ENCODE measurements around the gene TSSK3. TPM values are rescaled to one million over a fixed set of nuclear protein-coding genes. Genes with fewer than 3 reads are reported as not detected.

Gene TSSK3
- total RNA-seq, 1 experiment from 2014 or later = 1.6 TPM

GRCh38 chr1:32331549-32331948 lies 30.8 kb upstream of the TSSK3 start:
- H3K9ac ChIP-seq (ENCODE audit: extremely low read depth, insufficient read length, low read length) = no peak overlapping the region
- H3K79me1 ChIP-seq (ENCODE audit: insufficient read depth, low read depth, low read length, poor library complexity, severe bottlenecking) = no peaks in the 10 kb centered on the region
- H3K23me2 ChIP-seq (ENCODE audit: insufficient read length, low read depth, low read length, poor library complexity, severe bottlenecking) = peaks cover 11% of the 10 kb centered on the region
- peaks cover 6% of the 10 kb centered on the region; the same call in 1 of the 2 replicates for H3K79me2 ChIP-seq (ENCODE audit: insufficient read depth, low read length)
- H3K9me3 Mint-ChIP-seq = no peaks in the 10 kb centered on the region; a peak in 1 of 5 replicates
- peaks cover 24 to 34% of the 10 kb centered on the region in 2 experiments for H3K4me1 Mint-ChIP-seq
- H3K27me3 ChIP-seq (ENCODE audit: insufficient read depth, low read length) = no peaks in the 10 kb centered on the region; the same call in 1 of the 2 replicates
- H3T11ph ChIP-seq (ENCODE audit: low read length) = no peak overlapping the region
- H4K5ac ChIP-seq (ENCODE audit: insufficient read length, low read depth, low read length) = no peak overlapping the region
- peaks cover 41 to 84% (median 72%) of the 10 kb centered on the region in 3 experiments for H3K36me3 Mint-ChIP-seq (ENCODE audit: insufficient read depth in 1 of 3, low read depth in 3 of 3)
- no peak overlapping the region for H2BK15ac ChIP-seq (ENCODE audit: low read depth, low read length)
- H2BK12ac ChIP-seq (ENCODE audit: insufficient read length, low read depth, low read length) = no peak overlapping the region
- no CpG with 5 or more reads among the region's 12 CpGs for WGBS (ENCODE audit: extremely low coverage, insufficient read length, low lambda C conversion rate)
- no peak overlapping the region for H2BK20ac ChIP-seq (ENCODE audit: low read depth, low read length, poor library complexity, severe bottlenecking)
- no peak overlapping the region for H2AK5ac ChIP-seq (ENCODE audit: insufficient read length, low read length)
- H2BK120ac ChIP-seq (ENCODE audit: low read depth, low read length, poor library complexity, severe bottlenecking) = no peak overlapping the region
- no peaks in the 10 kb centered on the region for H4K20me1 ChIP-seq (ENCODE audit: control insufficient read depth, insufficient read depth, insufficient read length)
- H2BK5ac ChIP-seq (ENCODE audit: insufficient read length, low read length) = no peak overlapping the region
- H3K4me1 ChIP-seq (ENCODE audit: insufficient read depth, low read length) = peaks cover 3% of the 10 kb centered on the region; the same call in 1 of the 2 replicates
- H3K27me3 Mint-ChIP-seq (ENCODE audit: low read depth) = peaks cover 6% of the 10 kb centered on the region
- no peak overlapping the region for H3K4me3 Mint-ChIP-seq
- no peak for TF ChIP-seq CTCF (conservative IDR thresholded peaks at IDR 0.05)
- no peak overlapping the region for H3K14ac ChIP-seq (ENCODE audit: insufficient read depth, low read length)
- H3K56ac ChIP-seq (ENCODE audit: insufficient read length, low read depth, low read length) = no peak overlapping the region
- H3K4me2 ChIP-seq (ENCODE audit: insufficient read depth, insufficient read length, low read length) = no peak overlapping the region
- H2AFZ ChIP-seq (ENCODE audit: low read length) = no peak overlapping the region
- DNase-seq = no peak
- no peak overlapping the region for H3K27ac ChIP-seq (ENCODE audit: insufficient read length, low read depth, low read length)
- H3K4ac ChIP-seq (ENCODE audit: low read depth, low read length) = no peak overlapping the region
- no peak overlapping the region for H4K8ac ChIP-seq (replicated peaks; ENCODE audit: insufficient read length, low read depth, low read length)
- H3K27ac Mint-ChIP-seq = peak overlapping the region; percentile 34 to 93 (median 91); a peak in 5 of 7 replicates
- H4K91ac ChIP-seq (ENCODE audit: insufficient read length, low read depth, low read length) = no peak overlapping the region
- H3K23ac ChIP-seq (ENCODE audit: insufficient read length, low read depth, low read length) = no peak overlapping the region
- no peak overlapping the region for H3K18ac ChIP-seq (ENCODE audit: insufficient read length, low read depth, low read length)
- H3K9me3 ChIP-seq (ENCODE audit: control insufficient read depth, low read depth, low read length) = no peaks in the 10 kb centered on the region

All from H9 (cell line).